BE2C (cell line): ENCODE results near the gene FOXO1.

Source experiments
- DNase-seq: peaks from one replicate; pipeline ENCODE4 v3.0.0-alpha.2; 2020
- H3K27me3 ChIP-seq: fragments of 250-450 bp; sonication (Bioruptor Pico); 2 replicates; pipeline ENCODE4 v1.5.1; 2020; ENCODE audit warnings: mild to moderate bottlenecking
- H3K36me3 ChIP-seq: fragments of 250-450 bp; sonication (Bioruptor Pico); 2 replicates; pipeline ENCODE4 v1.5.1; 2020; ENCODE audit warnings: mild to moderate bottlenecking
- H3K4me1 ChIP-seq: fragments of 250-450 bp; sonication (Bioruptor Pico); 2 replicates; pipeline ENCODE4 v1.5.1; 2020
- H3K4me3 ChIP-seq: 2 replicates; pipeline ENCODE4 v1.5.1; 2011; ENCODE audit warnings: low read depth, low read length
- H3K9me3 ChIP-seq: fragments of 250-450 bp; sonication (Bioruptor Pico); 2 replicates; pipeline ENCODE4 v1.5.1; 2020
- CTCF ChIP-seq: IDR thresholded peaks from 2 replicates; pipeline ENCODE4 v1.5.1; 2012; ENCODE audit warnings: mild to moderate bottlenecking, low read depth, low read length

FOXO1 gene

GRCh38 chr13:40534456-40534855 lies 132.0 kb downstream of the FOXO1 start:
- no peak for DNase-seq
- H3K4me1 ChIP-seq = no peaks in the 10 kb centered on the region

GRCh38 chr13:40533072-40533471 lies 133.4 kb downstream of the FOXO1 start:
- H3K4me1 ChIP-seq = no peaks in the 10 kb centered on the region
- no peak for TF ChIP-seq CTCF
- H3K36me3 ChIP-seq = no peaks in the 10 kb centered on the region
- no peaks in the 10 kb centered on the region for H3K9me3 ChIP-seq
- no peak overlapping the region for H3K4me3 ChIP-seq
- no peaks in the 10 kb centered on the region; the same call in 1 of the 2 replicates for H3K27me3 ChIP-seq
- DNase-seq = no peak

More at GRCh38 chr13:40534456-40534855, 132.0 kb downstream of the FOXO1 start:
- no peaks in the 10 kb centered on the region for H3K36me3 ChIP-seq
- no peak for TF ChIP-seq CTCF
- H3K9me3 ChIP-seq = no peaks in the 10 kb centered on the region
- no peaks in the 10 kb centered on the region; the same call in 1 of the 2 replicates for H3K27me3 ChIP-seq
- no peak overlapping the region for H3K4me3 ChIP-seq

DNA sequence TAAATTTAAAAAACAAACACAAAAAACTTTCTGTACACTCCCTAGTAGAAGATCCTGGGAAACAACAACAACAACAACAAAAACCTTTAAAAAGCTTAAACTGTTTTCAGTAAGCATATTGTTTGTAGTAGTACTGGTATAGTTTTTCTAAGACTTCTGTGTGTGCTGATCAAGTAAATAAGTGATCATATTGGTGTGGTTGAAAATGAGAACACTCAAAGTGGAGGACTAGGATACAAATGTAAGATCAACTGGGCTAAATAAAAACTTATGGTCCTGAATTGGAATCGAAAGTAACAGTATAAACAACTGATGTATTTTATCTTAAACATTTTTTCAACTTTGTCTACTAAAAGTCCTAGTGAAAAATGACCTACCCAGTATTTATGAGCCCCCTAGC lies 135.5 kb downstream of the FOXO1 start:
- H3K9me3 ChIP-seq = no peaks in the 10 kb centered on the region
- no peak for DNase-seq
- H3K4me3 ChIP-seq = no peak overlapping the region
- no peaks in the 10 kb centered on the region for H3K4me1 ChIP-seq
- H3K27me3 ChIP-seq = no peaks in the 10 kb centered on the region; the same call in 1 of the 2 replicates
- H3K36me3 ChIP-seq = no peaks in the 10 kb centered on the region
- TF ChIP-seq CTCF = no peak

- Histone ChIP-seq H3K9me3 (no peaks in the 10 kb centered on the region), H3K36me3 (no peaks in the 10 kb centered on the region), H3K27me3 (no peaks in the 10 kb centered on the region; the same call in 1 of the 2 replicates), H3K4me3 (no peak overlapping the region), H3K4me1 (no peaks in the 10 kb centered on the region)
- DNase-seq = no peak
- no peak for TF ChIP-seq CTCF
Observed at GRCh38 chr13:40528881-40529280, 137.6 kb downstream of the FOXO1 start.

DNA sequence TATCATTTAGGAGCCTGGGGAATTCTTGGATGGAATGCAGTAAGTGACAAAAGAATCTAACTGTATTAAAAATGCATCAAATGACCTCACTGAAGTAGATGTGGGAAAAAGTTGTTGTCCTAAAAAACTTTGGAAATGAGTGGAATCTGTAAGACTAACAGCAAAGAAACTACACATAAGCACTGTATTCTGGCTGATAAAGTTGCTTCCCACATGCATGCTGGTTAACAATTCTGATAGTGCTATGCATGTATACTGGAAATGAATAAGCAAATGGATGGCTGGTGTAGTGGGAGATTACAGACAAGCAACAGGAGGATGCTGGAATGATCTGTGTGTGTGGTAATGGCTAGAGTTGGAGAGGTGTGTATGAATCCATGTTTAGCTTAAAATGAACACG lies 138.5 kb downstream of the FOXO1 start:
- no peak for TF ChIP-seq CTCF
- Histone ChIP-seq H3K27me3 (no peaks in the 10 kb centered on the region; the same call in 1 of the 2 replicates), H3K4me1 (no peaks in the 10 kb centered on the region), H3K36me3 (no peaks in the 10 kb centered on the region), H3K4me3 (no peak overlapping the region), H3K9me3 (no peaks in the 10 kb centered on the region)
- DNase-seq = no peak

GRCh38 chr13:40522282-40522681 lies 144.2 kb downstream of the FOXO1 start:
- Histone ChIP-seq H3K36me3 (no peaks in the 10 kb centered on the region), H3K4me1 (no peaks in the 10 kb centered on the region), H3K27me3 (peaks cover 4% of the 10 kb centered on the region; the same call in 1 of the 2 replicates), H3K4me3 (no peak overlapping the region), H3K9me3 (no peaks in the 10 kb centered on the region)
- TF ChIP-seq CTCF = no peak
- no peak for DNase-seq
